Measurements from ENCODE around the gene PKNOX2.

PKNOX2 gene

GRCh38 chr11:125183641-125184040 lies 19.1 kb downstream of the PKNOX2 start:
- H3K4me3 ChIP-seq (ENCODE audit: low read depth, low read length) = no peak overlapping the region
- H2AFZ ChIP-seq (ENCODE audit: low read length, unreplicated experiment) = no peak overlapping the region
- no peak overlapping the region for H3K27ac ChIP-seq (ENCODE audit: low read depth, low read length)
- H3K79me2 ChIP-seq (ENCODE audit: control insufficient read depth, insufficient read depth, low read length, unreplicated experiment) = no peaks in the 10 kb centered on the region
- H3K4me1 ChIP-seq (ENCODE audit: control insufficient read depth, insufficient read depth, low read length, unreplicated experiment) = no peaks in the 10 kb centered on the region
- peaks cover 80% of the 10 kb centered on the region for H3K27me3 ChIP-seq (ENCODE audit: insufficient read depth, low read length)
- H3K36me3 ChIP-seq (ENCODE audit: insufficient read depth, low read length) = no peaks in the 10 kb centered on the region

- Histone ChIP-seq H3K27ac (ENCODE audit: low read depth, low read length) (no peak overlapping the region), H3K4me3 (ENCODE audit: low read depth, low read length) (no peak overlapping the region), H3K79me2 (ENCODE audit: control insufficient read depth, insufficient read depth, low read length, unreplicated experiment) (no peaks in the 10 kb centered on the region), H3K36me3 (ENCODE audit: insufficient read depth, low read length) (no peaks in the 10 kb centered on the region), H2AFZ (ENCODE audit: low read length, unreplicated experiment) (no peak overlapping the region), H3K4me1 (ENCODE audit: control insufficient read depth, insufficient read depth, low read length, unreplicated experiment) (no peaks in the 10 kb centered on the region), H3K27me3 (ENCODE audit: insufficient read depth, low read length) (peaks cover 77% of the 10 kb centered on the region)
Measured at GRCh38 chr11:125188021-125188420, 23.5 kb downstream of the PKNOX2 start.

GRCh38 chr11:125190566-125190965 lies 26.0 kb downstream of the PKNOX2 start:
- H3K79me2 ChIP-seq (ENCODE audit: control insufficient read depth, insufficient read depth, low read length, unreplicated experiment) = no peaks in the 10 kb centered on the region
- H3K36me3 ChIP-seq (ENCODE audit: insufficient read depth, low read length) = no peaks in the 10 kb centered on the region
- no peaks in the 10 kb centered on the region for H3K4me1 ChIP-seq (ENCODE audit: control insufficient read depth, insufficient read depth, low read length, unreplicated experiment)
- H3K27me3 ChIP-seq (ENCODE audit: insufficient read depth, low read length) = peaks cover 68% of the 10 kb centered on the region
- H3K27ac ChIP-seq (ENCODE audit: low read depth, low read length) = no peak overlapping the region
- no peak overlapping the region for H3K4me3 ChIP-seq (ENCODE audit: low read depth, low read length)
- no peak overlapping the region for H2AFZ ChIP-seq (ENCODE audit: low read length, unreplicated experiment)

- Histone ChIP-seq H3K4me1 (ENCODE audit: control insufficient read depth, insufficient read depth, low read length, unreplicated experiment) (no peaks in the 10 kb centered on the region), H3K27me3 (ENCODE audit: insufficient read depth, low read length) (peaks cover 65% of the 10 kb centered on the region), H3K36me3 (ENCODE audit: insufficient read depth, low read length) (no peaks in the 10 kb centered on the region), H3K4me3 (ENCODE audit: low read depth, low read length) (no peak overlapping the region), H3K27ac (ENCODE audit: low read depth, low read length) (no peak overlapping the region), H2AFZ (ENCODE audit: low read length, unreplicated experiment) (no peak overlapping the region), H3K79me2 (ENCODE audit: control insufficient read depth, insufficient read depth, low read length, unreplicated experiment) (no peaks in the 10 kb centered on the region)
Measured at GRCh38 chr11:125192183-125192582, 27.6 kb downstream of the PKNOX2 start.

GRCh38 chr11:125192717-125193415 lies 28.3 kb downstream of the PKNOX2 start:
- H3K36me3 ChIP-seq (ENCODE audit: insufficient read depth, low read length) = no peaks in the 10 kb centered on the region
- no peaks in the 10 kb centered on the region for H3K79me2 ChIP-seq (ENCODE audit: control insufficient read depth, insufficient read depth, low read length, unreplicated experiment)
- H3K4me3 ChIP-seq (ENCODE audit: low read depth, low read length) = no peak overlapping the region
- H3K4me1 ChIP-seq (ENCODE audit: control insufficient read depth, insufficient read depth, low read length, unreplicated experiment) = no peaks in the 10 kb centered on the region
- H3K27me3 ChIP-seq (ENCODE audit: insufficient read depth, low read length) = peaks cover 66% of the 10 kb centered on the region
- H2AFZ ChIP-seq (ENCODE audit: low read length, unreplicated experiment) = no peak overlapping the region
- no peak overlapping the region for H3K27ac ChIP-seq (ENCODE audit: low read depth, low read length)

GRCh38 chr11:125193416-125193726 lies 28.8 kb downstream of the PKNOX2 start:
- Histone ChIP-seq H3K79me2 (ENCODE audit: control insufficient read depth, insufficient read depth, low read length, unreplicated experiment) (no peaks in the 10 kb centered on the region), H3K4me1 (ENCODE audit: control insufficient read depth, insufficient read depth, low read length, unreplicated experiment) (no peaks in the 10 kb centered on the region), H3K27ac (ENCODE audit: low read depth, low read length) (no peak overlapping the region), H3K36me3 (ENCODE audit: insufficient read depth, low read length) (no peaks in the 10 kb centered on the region), H3K27me3 (ENCODE audit: insufficient read depth, low read length) (peaks cover 66% of the 10 kb centered on the region), H2AFZ (ENCODE audit: low read length, unreplicated experiment) (no peak overlapping the region), H3K4me3 (ENCODE audit: low read depth, low read length) (no peak overlapping the region)

- Histone ChIP-seq H3K4me3 (ENCODE audit: low read depth, low read length) (no peak overlapping the region), H3K79me2 (ENCODE audit: control insufficient read depth, insufficient read depth, low read length, unreplicated experiment) (no peaks in the 10 kb centered on the region), H3K27ac (ENCODE audit: low read depth, low read length) (no peak overlapping the region), H2AFZ (ENCODE audit: low read length, unreplicated experiment) (no peak overlapping the region), H3K36me3 (ENCODE audit: insufficient read depth, low read length) (no peaks in the 10 kb centered on the region), H3K27me3 (ENCODE audit: insufficient read depth, low read length) (peaks cover 62% of the 10 kb centered on the region), H3K4me1 (ENCODE audit: control insufficient read depth, insufficient read depth, low read length, unreplicated experiment) (no peaks in the 10 kb centered on the region)
Measured at GRCh38 chr11:125193841-125194240, 29.3 kb downstream of the PKNOX2 start.

- Histone ChIP-seq H3K4me1 (ENCODE audit: control insufficient read depth, insufficient read depth, low read length, unreplicated experiment) (no peaks in the 10 kb centered on the region), H3K27ac (ENCODE audit: low read depth, low read length) (no peak overlapping the region), H3K79me2 (ENCODE audit: control insufficient read depth, insufficient read depth, low read length, unreplicated experiment) (no peaks in the 10 kb centered on the region), H3K4me3 (ENCODE audit: low read depth, low read length) (no peak overlapping the region), H3K27me3 (ENCODE audit: insufficient read depth, low read length) (peaks cover 55% of the 10 kb centered on the region), H3K36me3 (ENCODE audit: insufficient read depth, low read length) (no peaks in the 10 kb centered on the region), H2AFZ (ENCODE audit: low read length, unreplicated experiment) (no peak overlapping the region)
Measured at GRCh38 chr11:125199915-125200314, 35.4 kb downstream of the PKNOX2 start.

- H2AFZ ChIP-seq (ENCODE audit: low read length, unreplicated experiment) = no peak overlapping the region
- H3K4me1 ChIP-seq (ENCODE audit: control insufficient read depth, insufficient read depth, low read length, unreplicated experiment) = no peaks in the 10 kb centered on the region
- no peaks in the 10 kb centered on the region for H3K79me2 ChIP-seq (ENCODE audit: control insufficient read depth, insufficient read depth, low read length, unreplicated experiment)
- H3K36me3 ChIP-seq (ENCODE audit: insufficient read depth, low read length) = no peaks in the 10 kb centered on the region
- H3K27me3 ChIP-seq (ENCODE audit: insufficient read depth, low read length) = peaks cover 55% of the 10 kb centered on the region
- H3K4me3 ChIP-seq (ENCODE audit: low read depth, low read length) = no peak overlapping the region
- no peak overlapping the region for H3K27ac ChIP-seq (ENCODE audit: low read depth, low read length)
Measured at GRCh38 chr11:125200441-125200840, 35.9 kb downstream of the PKNOX2 start.

GRCh38 chr11:125201525-125202141 lies 37.1 kb downstream of the PKNOX2 start:
- peaks cover 58% of the 10 kb centered on the region for H3K27me3 ChIP-seq (ENCODE audit: insufficient read depth, low read length)
- no peaks in the 10 kb centered on the region for H3K36me3 ChIP-seq (ENCODE audit: insufficient read depth, low read length)
- H3K79me2 ChIP-seq (ENCODE audit: control insufficient read depth, insufficient read depth, low read length, unreplicated experiment) = no peaks in the 10 kb centered on the region
- H3K4me1 ChIP-seq (ENCODE audit: control insufficient read depth, insufficient read depth, low read length, unreplicated experiment) = no peaks in the 10 kb centered on the region
- H2AFZ ChIP-seq (ENCODE audit: low read length, unreplicated experiment) = no peak overlapping the region
- H3K4me3 ChIP-seq (ENCODE audit: low read depth, low read length) = no peak overlapping the region
- H3K27ac ChIP-seq (ENCODE audit: low read depth, low read length) = no peak overlapping the region

GRCh38 chr11:125202362-125202880 lies 37.9 kb downstream of the PKNOX2 start:
- Histone ChIP-seq H3K4me1 (ENCODE audit: control insufficient read depth, insufficient read depth, low read length, unreplicated experiment) (no peaks in the 10 kb centered on the region), H2AFZ (ENCODE audit: low read length, unreplicated experiment) (no peak overlapping the region), H3K36me3 (ENCODE audit: insufficient read depth, low read length) (no peaks in the 10 kb centered on the region), H3K4me3 (ENCODE audit: low read depth, low read length) (no peak overlapping the region), H3K79me2 (ENCODE audit: control insufficient read depth, insufficient read depth, low read length, unreplicated experiment) (no peaks in the 10 kb centered on the region), H3K27me3 (ENCODE audit: insufficient read depth, low read length) (peaks cover 59% of the 10 kb centered on the region), H3K27ac (ENCODE audit: low read depth, low read length) (no peak overlapping the region)

Measured in ACC112 (cell line).